KOPT-K1 (cell line): ENCODE data around the gene EIF4G3.
"Not testable (repeated sequence)": the region's sequence is repeated elsewhere in the genome, so short reads cannot be mapped to it uniquely, and the experiment has no call there.

Experiments
- H3K27ac ChIP-seq: fragments of 200-600 bp; sonication (generic); 2 replicates; pipeline ENCODE4 v1.5.1; 2016; ENCODE audit warnings: antibody characterized with exemption, mild to moderate bottlenecking, low read depth, low read length; ENCODE audit not compliant: poor library complexity, severe bottlenecking
- H3K36me3 ChIP-seq: fragments of 200-600 bp; sonication (generic); 2 replicates; pipeline ENCODE4 v1.5.1; 2017; ENCODE audit warnings: antibody characterized with exemption, mild to moderate bottlenecking, low read length, moderate library complexity; ENCODE audit not compliant: insufficient read depth
- H3K9me3 ChIP-seq: fragments of 200-600 bp; sonication (generic); 2 replicates; pipeline ENCODE4 v1.5.1; 2017; ENCODE audit warnings: antibody characterized with exemption, low read length, mild to moderate bottlenecking; ENCODE audit not compliant: insufficient read depth, poor library complexity, severe bottlenecking

Gene EIF4G3

DNA sequence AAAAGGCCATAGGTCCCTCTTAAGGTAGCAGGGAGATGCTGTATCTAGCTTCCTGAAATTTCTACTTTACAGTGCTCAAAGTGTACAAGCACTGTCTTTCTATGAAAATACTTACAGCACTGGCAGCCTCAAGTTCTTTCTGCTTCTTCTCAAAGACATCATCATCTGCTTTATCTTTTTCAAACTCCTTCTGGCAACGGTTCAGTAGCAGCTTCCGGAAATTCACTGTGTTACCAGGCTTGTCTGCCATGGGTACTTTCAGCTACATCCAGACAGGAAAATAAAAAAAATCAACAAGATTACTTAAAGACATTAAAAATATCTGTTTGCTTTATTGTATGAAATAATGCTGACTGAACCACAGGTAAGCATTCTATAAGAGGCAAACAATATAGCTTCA lies 311.7 kb downstream of the EIF4G3 start:
- Histone ChIP-seq H3K27ac (no peak overlapping the region), H3K36me3 (peaks cover 29% of the 10 kb centered on the region), H3K9me3 (no peaks in the 10 kb centered on the region)

DNA sequence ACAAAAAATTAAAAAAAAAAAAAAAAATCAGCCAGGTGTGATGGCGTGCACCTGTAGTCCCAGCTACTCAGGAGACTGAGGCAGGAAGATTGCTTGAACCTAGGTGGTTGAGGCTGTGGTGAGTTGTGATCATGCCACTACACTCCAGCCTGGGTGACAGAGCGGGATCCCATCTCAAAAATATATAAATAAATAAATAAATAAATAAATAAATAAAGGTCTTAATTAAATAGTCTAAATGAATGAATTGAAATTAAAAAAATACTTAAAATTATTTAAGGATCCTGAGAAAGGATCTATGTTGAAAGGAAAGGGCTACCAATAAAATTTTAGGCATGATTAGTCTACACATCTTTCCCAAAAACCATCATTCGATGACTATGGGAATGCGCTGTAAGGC lies 322.2 kb downstream of the EIF4G3 start:
- Histone ChIP-seq H3K9me3 (no peaks in the 10 kb centered on the region), H3K27ac (no peak overlapping the region), H3K36me3 (peaks cover 46% of the 10 kb centered on the region)

DNA sequence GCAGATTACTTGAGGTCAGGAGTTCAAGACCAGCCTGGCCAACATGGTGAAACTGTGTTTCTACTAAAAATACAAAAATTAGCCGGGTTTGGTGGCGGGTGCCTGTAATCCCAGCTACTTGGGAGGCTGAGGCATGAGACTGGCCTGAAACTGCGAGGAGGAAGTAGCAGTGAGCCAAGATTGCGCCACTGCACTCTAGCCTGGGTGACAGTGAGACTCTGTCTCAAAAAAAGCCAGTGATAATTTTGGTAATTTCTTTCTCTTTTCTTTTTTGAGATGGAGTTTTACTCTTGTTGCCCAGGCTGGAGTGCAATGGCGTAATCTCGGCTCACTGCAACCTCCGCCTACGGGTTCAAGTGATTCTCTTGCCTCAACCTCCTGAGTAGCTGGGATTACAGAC lies 324.9 kb downstream of the EIF4G3 start:
- peaks cover 50% of the 10 kb centered on the region for H3K36me3 ChIP-seq
- H3K27ac ChIP-seq, H3K9me3 ChIP-seq: not testable (repeated sequence)

DNA sequence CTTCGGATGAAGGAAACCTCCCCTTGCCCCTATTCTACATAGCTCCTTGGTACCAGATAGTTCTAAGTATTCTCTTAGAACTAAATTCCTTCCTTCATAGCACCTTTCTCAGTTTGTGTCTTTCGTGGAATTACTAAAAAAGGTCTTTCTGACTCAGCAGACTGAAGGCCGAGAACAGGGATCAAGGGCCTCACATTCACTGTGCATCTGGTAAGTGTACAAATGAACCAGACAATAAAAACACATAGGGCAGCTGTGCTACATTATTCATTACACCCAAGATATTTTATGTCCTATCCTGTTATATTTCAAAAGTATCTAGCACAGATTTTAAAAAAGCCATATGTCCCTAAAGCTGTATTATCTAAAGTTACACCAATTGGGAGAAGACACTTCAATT lies 326.7 kb downstream of the EIF4G3 start:
- Histone ChIP-seq H3K9me3 (no peaks in the 10 kb centered on the region), H3K27ac (no peak overlapping the region), H3K36me3 (peaks cover 43% of the 10 kb centered on the region)

DNA sequence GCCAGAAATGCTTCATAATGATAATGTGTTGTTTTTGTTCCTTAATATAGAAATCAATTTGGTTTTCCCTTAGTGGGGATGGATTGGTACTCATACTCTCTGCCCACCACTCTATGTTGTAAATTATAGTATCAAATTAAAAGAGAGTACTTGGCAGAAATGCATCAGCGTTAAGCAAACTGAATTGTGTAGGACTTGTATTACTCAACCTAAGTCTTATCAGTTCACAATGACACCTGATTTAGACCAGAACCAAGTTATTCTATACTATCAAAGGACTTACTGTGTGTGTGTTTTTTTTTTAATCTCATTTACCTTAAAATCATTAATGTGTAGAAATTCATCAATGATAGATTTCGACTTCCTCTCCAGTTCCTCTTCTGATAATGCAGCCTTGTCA lies 327.6 kb downstream of the EIF4G3 start:
- Histone ChIP-seq H3K36me3 (peaks cover 40% of the 10 kb centered on the region), H3K9me3 (no peaks in the 10 kb centered on the region), H3K27ac (no peak overlapping the region)

DNA sequence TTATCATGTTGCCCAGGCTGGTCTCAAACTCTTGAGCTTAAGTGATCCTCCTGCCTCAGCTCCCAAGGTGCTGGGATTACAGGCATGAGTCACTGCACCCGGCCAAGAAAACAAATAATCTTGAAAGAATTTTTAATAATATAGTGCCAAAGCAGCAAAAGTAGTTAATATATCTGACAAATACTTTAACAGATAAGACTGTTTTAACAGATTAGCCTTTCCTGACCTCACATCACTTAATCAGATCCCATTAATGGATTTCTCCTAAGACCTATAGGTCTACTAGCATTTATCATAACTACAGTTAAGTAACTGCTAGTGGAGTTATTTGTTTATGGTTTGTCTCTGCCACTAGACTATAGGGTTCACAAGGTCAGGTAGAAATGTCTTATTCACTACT lies 328.5 kb downstream of the EIF4G3 start:
- no peak overlapping the region for H3K27ac ChIP-seq
- no peaks in the 10 kb centered on the region for H3K9me3 ChIP-seq
- peaks cover 34% of the 10 kb centered on the region for H3K36me3 ChIP-seq

DNA sequence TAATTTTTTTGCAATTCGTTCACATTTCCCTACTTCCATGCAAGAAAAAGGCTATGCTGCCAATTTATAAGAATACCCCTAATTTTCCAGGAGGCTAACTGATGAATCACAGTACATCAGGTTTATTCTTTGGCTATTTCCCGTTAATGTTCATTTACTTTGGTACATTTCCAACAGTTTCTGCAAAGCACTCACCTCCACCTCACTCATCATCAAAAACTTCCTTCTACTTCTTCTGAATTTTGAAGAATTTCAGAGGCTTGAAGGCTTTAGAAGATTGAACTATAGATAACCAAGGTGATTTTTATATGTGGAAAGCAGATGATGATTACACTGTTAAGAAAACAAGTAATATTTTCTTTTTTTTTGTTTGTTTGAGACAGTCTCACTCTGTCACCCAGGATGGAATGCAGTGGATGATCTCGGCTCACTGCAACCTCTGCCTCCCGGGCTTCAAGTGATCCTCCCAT lies 329.1 kb downstream of the EIF4G3 start:
- H3K27ac ChIP-seq: no peak overlapping the region
- H3K36me3 ChIP-seq: peaks cover 30% of the 10 kb centered on the region
- H3K9me3 ChIP-seq: no peaks in the 10 kb centered on the region

DNA sequence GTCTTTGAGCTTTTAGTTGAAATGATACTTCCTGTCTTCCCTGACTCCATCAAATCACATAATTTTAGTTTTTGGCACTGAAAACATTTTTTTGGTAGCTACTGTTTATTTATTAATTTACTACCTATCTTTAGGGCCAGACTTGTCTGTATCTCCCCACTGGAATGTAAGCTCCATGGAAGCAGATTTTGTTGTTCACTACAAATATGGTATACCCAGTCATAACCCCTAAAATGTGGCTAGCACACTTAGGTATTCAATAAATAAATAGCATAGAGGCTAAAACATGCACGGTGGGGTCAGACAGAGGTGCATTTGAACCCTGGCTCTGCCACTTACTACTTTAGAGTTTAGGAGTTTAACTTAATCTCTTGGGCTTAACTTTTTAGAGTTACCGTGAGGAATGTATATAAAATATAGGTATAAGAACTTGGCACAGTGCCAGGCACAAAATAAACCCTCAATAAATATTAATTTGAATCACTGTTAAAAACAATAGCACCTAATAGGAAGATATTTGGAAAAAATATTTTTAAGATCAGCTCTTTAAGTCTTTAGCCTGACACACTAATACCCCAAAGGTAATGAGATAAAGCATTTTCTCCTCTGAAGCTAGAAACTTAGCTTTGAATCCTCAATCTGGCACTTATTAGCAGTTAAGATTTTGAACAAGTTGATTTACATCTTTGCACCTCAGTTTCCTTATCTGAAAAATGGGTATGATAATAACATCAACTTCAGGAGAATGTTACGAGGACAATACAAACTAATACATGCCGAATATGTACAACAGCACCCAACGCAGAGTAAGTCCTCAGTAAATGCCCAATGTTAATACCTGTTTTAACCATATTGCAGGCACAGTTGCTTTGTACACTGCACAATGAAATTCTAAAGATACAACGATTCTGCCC lies 330.0 kb downstream of the EIF4G3 start:
- peaks cover 28% of the 10 kb centered on the region for H3K36me3 ChIP-seq
- no peaks in the 10 kb centered on the region for H3K9me3 ChIP-seq
- no peak overlapping the region for H3K27ac ChIP-seq

DNA sequence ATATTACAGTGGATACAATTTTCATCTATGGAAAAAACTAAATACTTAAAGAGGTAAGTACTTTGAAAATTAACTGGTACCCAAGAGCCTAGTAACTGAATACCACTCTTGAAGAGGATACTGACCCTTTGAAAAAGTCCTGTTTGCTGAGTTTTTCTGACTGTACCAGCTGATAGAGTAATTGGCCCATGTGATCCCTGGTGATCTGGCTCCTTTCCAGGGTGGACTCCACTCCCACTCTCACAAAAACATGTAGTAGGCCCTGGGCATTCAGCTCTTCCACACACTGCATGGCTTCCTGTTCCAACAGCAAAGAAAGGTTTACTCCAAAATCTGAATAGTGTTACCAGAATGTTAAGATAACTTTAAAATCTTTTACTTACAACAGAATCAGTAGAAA lies 336.0 kb downstream of the EIF4G3 start:
- Histone ChIP-seq H3K27ac (no peak overlapping the region), H3K36me3 (peaks cover 9% of the 10 kb centered on the region; the same call in 1 of the 2 replicates)

DNA sequence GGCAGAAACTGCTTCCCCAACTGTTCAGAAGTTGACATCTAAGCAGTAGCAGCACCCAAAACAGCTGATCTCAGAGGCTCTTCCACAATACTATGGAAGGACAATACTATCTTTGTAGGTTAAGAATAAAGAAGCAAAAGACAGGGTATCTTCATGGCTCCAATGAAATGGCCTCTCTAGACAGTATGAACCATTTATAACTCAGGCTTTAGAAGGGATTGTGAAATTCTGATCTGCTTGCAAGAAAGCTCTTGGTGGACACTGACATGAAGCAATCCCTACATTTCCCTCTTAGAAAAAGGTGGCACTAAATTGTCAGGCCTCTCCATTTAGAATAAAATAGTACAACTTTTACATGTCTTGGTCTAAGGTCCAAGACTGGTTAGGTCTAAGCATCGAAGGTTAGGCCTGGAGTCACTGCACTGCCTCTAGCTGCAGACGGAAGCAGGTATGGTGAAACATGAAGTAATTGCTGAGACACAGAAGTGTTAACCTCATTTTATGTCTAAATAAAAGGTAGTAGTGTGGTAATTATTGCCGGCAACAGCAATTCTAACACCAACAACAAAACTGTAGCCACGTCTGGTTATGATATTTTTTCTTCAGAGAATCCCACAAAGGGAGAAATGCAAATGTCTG lies 339.0 kb downstream of the EIF4G3 start:
- Histone ChIP-seq H3K36me3 (peaks cover 9% of the 10 kb centered on the region; the same call in 1 of the 2 replicates), H3K9me3 (no peaks in the 10 kb centered on the region), H3K27ac (no peak overlapping the region)

More for the DNA sequence above, 336.0 kb downstream of the EIF4G3 start:
- no peaks in the 10 kb centered on the region for H3K9me3 ChIP-seq

DNA sequence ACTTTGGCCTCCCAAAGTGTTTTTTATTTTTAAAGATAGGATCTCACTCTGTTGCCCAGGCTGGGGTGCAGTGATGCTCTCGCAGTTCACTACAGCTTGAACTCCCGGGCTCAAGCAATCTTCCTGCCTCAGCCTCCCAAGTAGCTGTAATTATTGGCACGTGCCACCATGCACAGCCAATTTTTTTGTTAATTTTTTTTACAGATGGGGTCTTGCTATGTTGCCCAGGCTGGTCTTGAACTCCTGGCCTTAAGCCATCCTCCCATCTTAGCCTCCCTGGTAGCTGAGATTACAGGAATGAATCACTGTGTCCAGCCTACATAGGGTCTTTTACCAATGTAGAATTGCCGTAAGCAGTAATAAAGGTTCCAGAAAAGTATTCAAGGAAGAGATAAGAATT lies 340.5 kb downstream of the EIF4G3 start:
- peaks cover 9% of the 10 kb centered on the region; the same call in 1 of the 2 replicates for H3K36me3 ChIP-seq
- no peaks in the 10 kb centered on the region for H3K9me3 ChIP-seq
- no peak overlapping the region for H3K27ac ChIP-seq

DNA sequence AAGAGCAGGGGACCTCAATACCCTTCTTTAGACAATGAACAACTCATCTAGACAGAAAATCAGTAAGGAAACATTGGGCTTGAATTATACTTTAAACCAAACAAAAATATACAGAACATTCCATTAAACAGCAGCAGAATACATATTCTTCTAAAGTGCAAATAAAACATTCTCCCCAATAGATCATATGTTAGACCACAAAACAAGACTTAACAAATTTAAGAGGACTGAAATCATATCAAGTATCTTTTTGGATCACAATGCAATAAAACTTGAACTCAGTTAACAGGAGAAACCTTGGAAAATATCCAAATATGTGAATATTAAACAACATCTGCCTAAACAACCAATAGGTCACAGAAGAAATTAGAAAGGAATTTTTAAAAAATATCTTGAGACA lies 341.9 kb downstream of the EIF4G3 start:
- Histone ChIP-seq H3K9me3 (no peaks in the 10 kb centered on the region), H3K36me3 (peaks cover 4% of the 10 kb centered on the region; the same call in 1 of the 2 replicates), H3K27ac (no peak overlapping the region)

DNA sequence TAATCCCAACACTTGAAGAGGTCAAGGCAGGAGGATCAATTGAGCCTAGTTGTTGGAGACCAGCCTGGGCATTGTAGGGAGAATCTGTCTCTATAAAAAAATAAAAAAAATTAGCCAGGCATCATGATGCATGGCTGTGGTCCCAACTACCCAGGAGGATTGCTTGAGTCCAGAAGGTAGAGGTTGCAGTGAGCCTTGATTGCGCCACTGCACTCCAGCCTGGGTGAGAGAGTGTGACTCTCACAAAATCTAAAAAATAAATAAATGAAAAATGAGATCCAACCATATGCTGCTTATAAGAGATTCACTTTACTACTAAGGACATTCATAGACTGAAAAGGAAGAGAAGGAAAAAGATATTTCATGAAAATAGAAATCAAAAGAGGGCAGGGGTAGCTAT lies 342.5 kb downstream of the EIF4G3 start:
- no peak overlapping the region for H3K27ac ChIP-seq
- no peaks in the 10 kb centered on the region for H3K9me3 ChIP-seq
- H3K36me3 ChIP-seq: no peaks in the 10 kb centered on the region

DNA sequence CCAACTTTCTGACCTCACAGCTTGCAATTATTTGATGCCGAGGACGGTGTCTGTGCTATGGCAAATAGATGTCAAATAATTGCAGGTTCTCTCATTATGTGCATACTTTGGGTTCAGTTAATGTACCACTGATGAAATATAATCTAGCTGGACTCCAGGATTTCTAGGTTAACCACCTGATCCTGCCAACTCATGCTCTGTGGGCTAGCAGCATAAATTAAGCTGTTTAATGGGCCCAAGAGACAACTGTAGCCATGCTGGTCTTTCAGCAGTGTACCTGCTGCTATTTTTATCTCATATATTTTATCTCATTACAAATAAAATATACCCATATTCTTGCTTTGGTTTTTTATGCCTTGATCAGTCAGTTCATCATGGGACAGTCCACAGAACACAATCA lies 346.3 kb downstream of the EIF4G3 start:
- H3K36me3 ChIP-seq: peaks cover 17% of the 10 kb centered on the region
- no peaks in the 10 kb centered on the region for H3K9me3 ChIP-seq
- no peak overlapping the region for H3K27ac ChIP-seq

DNA sequence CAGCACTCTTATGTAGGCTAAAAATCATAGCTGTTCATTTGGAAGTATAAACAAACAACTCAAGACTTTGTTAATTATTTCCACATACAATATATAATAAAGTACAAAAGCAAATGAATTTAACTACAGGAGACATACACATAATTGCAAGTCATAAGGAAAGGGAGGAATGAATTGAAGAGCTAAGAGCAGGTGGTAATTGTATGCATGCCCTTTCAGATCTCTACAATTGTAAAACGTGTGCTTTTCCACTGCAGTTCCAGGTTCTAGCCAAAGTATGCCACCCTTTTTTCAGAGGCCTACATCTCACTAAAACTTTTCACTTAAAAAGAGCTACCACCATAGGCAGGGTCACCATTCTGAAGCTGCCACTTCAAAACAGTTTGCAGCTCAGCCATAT lies 346.8 kb downstream of the EIF4G3 start:
- Histone ChIP-seq H3K9me3 (no peaks in the 10 kb centered on the region), H3K27ac (no peak overlapping the region), H3K36me3 (peaks cover 17% of the 10 kb centered on the region)
